Naive thymus-derived CD4-positive, alpha-beta T cell (primary cell): Measurements from ENCODE around the gene MYO10. TPM values are rescaled to one million over a fixed set of nuclear protein-coding genes. Genes with fewer than 3 reads are reported as not detected.

Experiments used
- ATAC-seq: fragments of 150-1000 bp; cut with Tn5 transposase; 2 replicates; pipeline ENCODE4 v1.10.0; 2021; ENCODE audit warnings: mild to moderate bottlenecking, moderate library complexity
- CTCF ChIA-PET: fragments of 350-600 bp; sonication (Branson Sonifier 250); formaldehyde crosslinking; loops from one replicate; lab custom pipeline; 2021; ENCODE audit warnings: antibody characterized with exemption; lab: Charles Lee
- POLR2A ChIA-PET: fragments of 350-600 bp; sonication (Branson Sonifier 250); formaldehyde crosslinking; loops from one replicate; lab custom pipeline; 2021; ENCODE audit warnings: antibody characterized with exemption, inconsistent platforms; lab: Charles Lee
- DNase-seq, 9 donors: peaks; one replicate each; pipeline versions ENCODE4 v3.0.0 to v3.0.0-alpha.2; 2020 to 2022; ENCODE audit warnings: mixed read lengths in 1 of 9
- H3K27ac ChIP-seq: one replicate; pipeline ENCODE4 v1.7.0; 2013; ENCODE audit warnings: mild to moderate bottlenecking, low read depth, low read length, moderate library complexity
- H3K27me3 ChIP-seq, 2 donors: one replicate each; pipeline ENCODE4 v1.7.0; 2013; ENCODE audit warnings: low read length in 2 of 2, mild to moderate bottlenecking in 2 of 2, moderate library complexity in 2 of 2; ENCODE audit not compliant: control insufficient read depth in 2 of 2, insufficient read depth in 2 of 2
- H3K36me3 ChIP-seq, 3 experiments: 1 replicate in 2 of 3; 2 replicates in 1 of 3; pipeline ENCODE4 v1.7.0; 2013; ENCODE audit warnings: low read length in 3 of 3, mild to moderate bottlenecking in 3 of 3, moderate library complexity in 1 of 3; ENCODE audit not compliant: insufficient read depth in 3 of 3, control insufficient read depth in 2 of 3
- H3K4me1 ChIP-seq, 2 donors: one replicate each; pipeline ENCODE4 v1.7.0; 2013; ENCODE audit warnings: low read length in 2 of 2, mild to moderate bottlenecking in 2 of 2, moderate library complexity in 1 of 2; ENCODE audit not compliant: control insufficient read depth in 2 of 2, insufficient read depth in 2 of 2
- H3K4me3 ChIP-seq: 2 replicates; pipeline ENCODE4 v1.7.0; 2013; ENCODE audit warnings: mild to moderate bottlenecking, low read length
- H3K9me3 ChIP-seq, 3 experiments: 1 replicate in 2 of 3; 2 replicates in 1 of 3; pipeline ENCODE4 v1.7.0; 2013; ENCODE audit warnings: low read length in 3 of 3; ENCODE audit not compliant: control insufficient read depth in 2 of 3
- H3K27ac Mint-ChIP-seq, 9 donors: one replicate each; pipeline ENCODE4 v1.8.0; 2020 to 2022; ENCODE audit warnings: mixed read lengths in 9 of 9, mild to moderate bottlenecking in 8 of 9, moderate library complexity in 5 of 9, inconsistent platforms in 2 of 9
- H3K27me3 Mint-ChIP-seq, 5 donors: one replicate each; pipeline ENCODE4 v1.8.0; 2021 to 2022; ENCODE audit warnings: mixed read lengths in 5 of 5, mild to moderate bottlenecking in 1 of 5
- H3K36me3 Mint-ChIP-seq, 5 donors: one replicate each; pipeline ENCODE4 v1.8.0; 2020 to 2022; ENCODE audit warnings: mixed read lengths in 5 of 5, mild to moderate bottlenecking in 3 of 5, inconsistent platforms in 1 of 5
- H3K4me1 Mint-ChIP-seq, 7 donors: one replicate each; pipeline ENCODE4 v1.8.0; 2020 to 2022; ENCODE audit warnings: mixed read lengths in 7 of 7, mild to moderate bottlenecking in 3 of 7, inconsistent platforms in 1 of 7
- H3K4me3 Mint-ChIP-seq, 10 donors: one replicate each; pipeline ENCODE4 v1.8.0; 2020 to 2022; ENCODE audit warnings: mild to moderate bottlenecking in 10 of 10, mixed read lengths in 10 of 10, moderate library complexity in 6 of 10, inconsistent platforms in 2 of 10
- H3K9me3 Mint-ChIP-seq, 11 donors: one replicate each; pipeline ENCODE4 v1.8.0; 2020 to 2022; ENCODE audit warnings: mixed read lengths in 11 of 11, mild to moderate bottlenecking in 4 of 11, inconsistent platforms in 1 of 11, moderate library complexity in 1 of 11
- intact Hi-C, 2 donors: fragments of 100-400 bp; cut with micrococcal nuclease; formaldehyde crosslinking; loops; one replicate each; pipeline ENCODE4 v1.15.1; 2023
- polyA plus RNA-seq, 2 donors: library from polyadenylated mRNA; unstranded; fragments of 300-500 nt; fragmentation: Illumina TruSeq; gene quantifications; one replicate each; pipeline ENCODE4 v1.2.3, GENCODE V29; 2021
- total RNA-seq, 6 experiments: library from RNA in 5 of 6; stranded (reverse) in 5 of 6; gene quantifications; 1 replicate in 5 of 6; 2 replicates in 1 of 6; pipeline ENCODE4 v1.2.3 and lab custom pipeline; 2021 to 2026

MYO10 gene
- total and polyA plus RNA-seq, 7 experiments from 2014 or later = 0.02 to 1.0 TPM; not detected in 5

- Histone ChIP-seq H3K4me1 (no peaks in the 10 kb centered on the region), H3K9me3 (no peaks in the 10 kb centered on the region), H3K36me3 (no peaks in the 10 kb centered on the region), H3K4me3 (no peak overlapping the region), H3K27ac (no peak overlapping the region), H3K27me3 (no peaks in the 10 kb centered on the region)
- H3K4me3 Mint-ChIP-seq = no peak overlapping the region
- CTCF ChIA-PET = interaction anchor here (1.1 kb wide), 1 partner anchor 15 kb away, joined by 3 read pairs; no protein-coding TSS in a partner anchor
- POLR2A ChIA-PET = no interaction called here
- H3K9me3 Mint-ChIP-seq = no peaks in the 10 kb centered on the region
- H3K36me3 Mint-ChIP-seq = no peaks in the 10 kb centered on the region
- H3K4me1 Mint-ChIP-seq = no peaks in the 10 kb centered on the region
- H3K27ac Mint-ChIP-seq = no peak overlapping the region
- no peak for DNase-seq
- intact Hi-C loops = no loop called here
- no peak for ATAC-seq
- H3K27me3 Mint-ChIP-seq = peaks cover 0 to 7% (median 4%) of the 10 kb centered on the region in 5 donors
Observed at GRCh38 chr5:16681876-16682275, 254.2 kb downstream of the MYO10 start.

- Histone ChIP-seq H3K4me1 (no peaks in the 10 kb centered on the region), H3K9me3 (no peaks in the 10 kb centered on the region), H3K4me3 (no peak overlapping the region), H3K27me3 (no peaks in the 10 kb centered on the region), H3K36me3 (no peaks in the 10 kb centered on the region), H3K27ac (no peak overlapping the region)
- H3K27ac Mint-ChIP-seq = no peak overlapping the region
- ChIA-PET CTCF (interaction anchor here (1.3 kb wide), 1 partner anchor 11 kb away, joined by 4 read pairs; no protein-coding TSS in a partner anchor), POLR2A (no interaction called here)
- DNase-seq = no peak
- H3K9me3 Mint-ChIP-seq = no peaks in the 10 kb centered on the region
- H3K27me3 Mint-ChIP-seq = peaks cover 0 to 7% (median 4%) of the 10 kb centered on the region in 5 donors
- intact Hi-C loops = no loop called here
- H3K4me3 Mint-ChIP-seq = no peak overlapping the region
- H3K4me1 Mint-ChIP-seq = peaks cover 0 to 10% (median 3%) of the 10 kb centered on the region in 7 donors
- no peaks in the 10 kb centered on the region for H3K36me3 Mint-ChIP-seq
- ATAC-seq = no peak
Observed at GRCh38 chr5:16679863-16680262, 256.2 kb downstream of the MYO10 start.

- ChIA-PET POLR2A (no interaction called here), CTCF (interaction anchor here (1.3 kb wide), 1 partner anchor 10 kb away, joined by 4 read pairs; no protein-coding TSS in a partner anchor)
- H3K27me3 ChIP-seq = no peaks in the 10 kb centered on the region
- no peaks in the 10 kb centered on the region for H3K9me3 Mint-ChIP-seq
- no peak overlapping the region for H3K27ac ChIP-seq
- H3K36me3 Mint-ChIP-seq = no peaks in the 10 kb centered on the region
- no peaks in the 10 kb centered on the region for H3K9me3 ChIP-seq
- ATAC-seq (no peak), DNase-seq (no peak)
- H3K27ac Mint-ChIP-seq = no peak overlapping the region
- H3K4me3 ChIP-seq = no peak overlapping the region
- no peaks in the 10 kb centered on the region for H3K36me3 ChIP-seq
- H3K4me1 Mint-ChIP-seq = peaks cover 0 to 16% (median 6%) of the 10 kb centered on the region in 7 donors
- peaks cover 0 to 7% (median 3%) of the 10 kb centered on the region in 5 donors for H3K27me3 Mint-ChIP-seq
- no peak overlapping the region for H3K4me3 Mint-ChIP-seq
- H3K4me1 ChIP-seq = no peaks in the 10 kb centered on the region
- intact Hi-C loops = no loop called here
Observed at GRCh38 chr5:16679190-16679589, 256.9 kb downstream of the MYO10 start.

GRCh38 chr5:16675806-16676205 is 260.3 kb downstream of the MYO10 start:
- H3K27me3 Mint-ChIP-seq = peaks cover 0 to 3% (median 0%) of the 10 kb centered on the region in 5 donors
- Histone ChIP-seq H3K27ac (no peak overlapping the region), H3K36me3 (no peaks in the 10 kb centered on the region), H3K4me1 (no peaks in the 10 kb centered on the region), H3K27me3 (no peaks in the 10 kb centered on the region), H3K9me3 (no peaks in the 10 kb centered on the region), H3K4me3 (no peak overlapping the region)
- ChIA-PET CTCF (interaction anchor here (1.3 kb wide), 1 partner anchor 10 kb away, joined by 4 read pairs; no protein-coding TSS in a partner anchor), POLR2A (no interaction called here)
- intact Hi-C loops = no loop called here
- H3K4me3 Mint-ChIP-seq = peak overlapping the region in 1 of 10 donors; percentile 2
- ATAC-seq (no peak), DNase-seq (no peak)
- H3K27ac Mint-ChIP-seq = no peak overlapping the region
- H3K36me3 Mint-ChIP-seq = no peaks in the 10 kb centered on the region
- H3K4me1 Mint-ChIP-seq = peaks cover 0 to 45% (median 21%) of the 10 kb centered on the region in 7 donors
- no peaks in the 10 kb centered on the region for H3K9me3 Mint-ChIP-seq

GRCh38 chr5:16674750-16675149 is 261.3 kb downstream of the MYO10 start:
- Mint-ChIP-seq H3K36me3 (no peaks in the 10 kb centered on the region), H3K27me3 (peaks cover 0 to 3% (median 0%) of the 10 kb centered on the region in 5 donors), H3K9me3 (peaks cover 0 to 1% (median 0%) of the 10 kb centered on the region in 11 donors), H3K4me1 (peaks cover 0 to 45% (median 21%) of the 10 kb centered on the region in 7 donors), H3K4me3 (peak overlapping the region in 3 of 10 donors; percentile 13 to 39 (median 25)), H3K27ac (peak overlapping the region in 1 of 9 donors; percentile 40)
- CTCF ChIA-PET = interaction anchor here (1.2 kb wide), 1 partner anchor 8 kb away, joined by 3 read pairs; no protein-coding TSS in a partner anchor
- intact Hi-C loops = no loop called here
- no peak overlapping the region for H3K27ac ChIP-seq
- POLR2A ChIA-PET = interaction anchor here (0.5 kb wide), 1 partner anchor 30 kb away, joined by 3 read pairs; no protein-coding TSS in a partner anchor
- no peak for DNase-seq
- no peak overlapping the region for H3K4me3 ChIP-seq
- no peaks in the 10 kb centered on the region for H3K36me3 ChIP-seq
- ATAC-seq = no peak
- H3K27me3 ChIP-seq = no peaks in the 10 kb centered on the region
- H3K4me1 ChIP-seq = no peaks in the 10 kb centered on the region
- H3K9me3 ChIP-seq = no peaks in the 10 kb centered on the region

GRCh38 chr5:16673241-16674201 is 262.6 kb downstream of the MYO10 start:
- H3K9me3 Mint-ChIP-seq = peaks cover 0 to 1% (median 0%) of the 10 kb centered on the region in 11 donors
- ChIA-PET CTCF (interaction anchor here (0.8 to 1.5 kb wide), 2 partner anchors 183 to 216 kb away, joined by 4 to 9 read pairs; no protein-coding TSS in a partner anchor), POLR2A (interaction anchor here (0.8 to 2.0 kb wide), 3 partner anchors 46 to 107 kb away, joined by 3 to 9 read pairs (median 3); partner anchors contain the start of gene RETREG1)
- DNase-seq (peak in 7 of 9 donors; percentile 34 to 72 (median 58)), ATAC-seq (peak; percentile 79)
- intact Hi-C loops = no loop called here
- H3K4me3 ChIP-seq = peak overlapping the region; percentile 25
- no peaks in the 10 kb centered on the region for H3K27me3 ChIP-seq
- H3K4me3 Mint-ChIP-seq = peak overlapping the region; percentile 67 to 91 (median 82)
- H3K27ac ChIP-seq = no peak overlapping the region
- peak overlapping the region in 8 of 9 donors; percentile 34 to 87 (median 78) for H3K27ac Mint-ChIP-seq
- no peaks in the 10 kb centered on the region for H3K36me3 ChIP-seq
- peaks cover 0 to 3% (median 0%) of the 10 kb centered on the region in 5 donors for H3K27me3 Mint-ChIP-seq
- H3K4me1 ChIP-seq = no peaks in the 10 kb centered on the region
- H3K4me1 Mint-ChIP-seq = peaks cover 0 to 45% (median 21%) of the 10 kb centered on the region in 7 donors
- no peaks in the 10 kb centered on the region for H3K36me3 Mint-ChIP-seq
- H3K9me3 ChIP-seq = no peaks in the 10 kb centered on the region
